Coronary artery (tissue), 2 donors: ENCODE measurements around the gene LPAR5.

Source experiments
- DNase-seq: peaks from one replicate; pipeline ENCODE4 v3.0.0-alpha.2; 2017; ENCODE audit warnings: low spot score
- H3K27ac ChIP-seq, 2 donors: fragments of 200-600 bp; sonication (generic); one replicate each; pipeline ENCODE4 v1.5.1; 2016 to 2019
- H3K4me3 ChIP-seq: fragments of 200-600 bp; sonication (generic); 2 replicates; pipeline ENCODE4 v1.5.1; 2016; ENCODE audit warnings: mild to moderate bottlenecking, moderate library complexity
- TF ChIP-seq, protein P1 (sequence below): fragments of 200-600 bp; sonication (generic); IDR thresholded peaks from one replicate; pipeline ENCODE4 v1.5.1; 2019; ENCODE audit warnings: antibody characterized with exemption

The LPAR5 gene

DNA sequence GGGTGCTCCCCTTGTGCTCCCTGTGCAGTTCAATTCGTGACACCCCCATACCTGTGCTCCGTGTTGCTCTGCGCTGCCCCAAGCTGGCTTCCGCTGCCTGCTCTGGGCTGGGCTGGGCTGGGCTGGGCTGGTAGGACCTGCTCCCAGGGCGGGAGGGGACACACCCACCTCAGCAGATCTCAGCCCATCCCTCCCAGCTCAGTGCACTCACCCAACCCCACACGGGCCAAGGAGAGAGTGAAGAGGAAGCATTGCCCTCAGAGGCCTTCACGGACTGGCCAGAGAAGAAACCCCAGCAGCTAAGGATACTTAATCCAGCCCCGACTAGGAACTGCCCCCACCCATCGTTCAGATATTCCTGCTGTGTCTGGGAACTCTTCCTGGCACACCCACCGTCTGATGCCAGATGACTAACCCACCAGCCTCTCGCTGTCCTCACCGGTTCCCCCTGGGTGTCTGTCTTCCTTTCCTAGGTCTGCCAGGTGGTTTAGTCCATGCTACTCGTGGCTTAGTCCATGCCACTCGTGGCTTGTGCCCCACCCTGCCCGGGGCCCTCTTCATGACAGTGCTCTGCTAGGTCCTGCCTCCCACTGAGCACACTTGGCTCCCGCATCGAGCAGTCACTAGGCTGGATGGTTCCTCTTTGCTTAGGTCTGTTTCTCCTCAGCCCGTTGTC is at the start of gene LPAR5:
Gene LPAR5 (minus strand): TSS at position 104 of the 676 bp plus-strand sequence. CDS start 14,711 bp downstream, outside the sequence.
- Histone ChIP-seq H3K27ac (peak within 1 kb of the TSS in 1 of 2 donors; percentile 71), H3K4me3 (peak within 1 kb of the TSS; percentile 28)
- DNase-seq, result no peak
- TF ChIP-seq, protein P1, sequence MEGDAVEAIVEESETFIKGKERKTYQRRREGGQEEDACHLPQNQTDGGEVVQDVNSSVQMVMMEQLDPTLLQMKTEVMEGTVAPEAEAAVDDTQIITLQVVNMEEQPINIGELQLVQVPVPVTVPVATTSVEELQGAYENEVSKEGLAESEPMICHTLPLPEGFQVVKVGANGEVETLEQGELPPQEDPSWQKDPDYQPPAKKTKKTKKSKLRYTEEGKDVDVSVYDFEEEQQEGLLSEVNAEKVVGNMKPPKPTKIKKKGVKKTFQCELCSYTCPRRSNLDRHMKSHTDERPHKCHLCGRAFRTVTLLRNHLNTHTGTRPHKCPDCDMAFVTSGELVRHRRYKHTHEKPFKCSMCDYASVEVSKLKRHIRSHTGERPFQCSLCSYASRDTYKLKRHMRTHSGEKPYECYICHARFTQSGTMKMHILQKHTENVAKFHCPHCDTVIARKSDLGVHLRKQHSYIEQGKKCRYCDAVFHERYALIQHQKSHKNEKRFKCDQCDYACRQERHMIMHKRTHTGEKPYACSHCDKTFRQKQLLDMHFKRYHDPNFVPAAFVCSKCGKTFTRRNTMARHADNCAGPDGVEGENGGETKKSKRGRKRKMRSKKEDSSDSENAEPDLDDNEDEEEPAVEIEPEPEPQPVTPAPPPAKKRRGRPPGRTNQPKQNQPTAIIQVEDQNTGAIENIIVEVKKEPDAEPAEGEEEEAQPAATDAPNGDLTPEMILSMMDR, result no peak

DNA sequence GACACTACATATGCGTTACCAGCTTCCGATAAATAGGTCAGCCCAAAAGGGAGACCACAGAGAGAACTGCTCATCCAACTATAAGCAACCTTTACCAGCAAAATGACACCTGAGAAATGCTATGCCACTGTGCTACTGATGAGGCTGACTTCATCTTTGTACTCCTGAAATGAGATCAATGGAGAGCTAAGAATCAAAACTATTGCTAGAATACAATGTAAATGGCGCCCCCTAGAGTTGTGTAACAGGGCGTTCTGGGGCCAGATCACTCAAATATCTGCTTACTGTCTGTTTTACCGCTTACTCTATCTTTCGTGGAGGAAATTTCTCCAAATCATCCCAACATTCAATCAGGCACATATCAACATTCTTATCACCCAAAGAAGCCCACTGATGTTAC is 48.9 kb upstream of the LPAR5 start:
- TF ChIP-seq, protein P1, result no peak
- DNase-seq, result no peak
- Histone ChIP-seq H3K4me3 (no peak overlapping the region), H3K27ac (no peak overlapping the region)

DNA sequence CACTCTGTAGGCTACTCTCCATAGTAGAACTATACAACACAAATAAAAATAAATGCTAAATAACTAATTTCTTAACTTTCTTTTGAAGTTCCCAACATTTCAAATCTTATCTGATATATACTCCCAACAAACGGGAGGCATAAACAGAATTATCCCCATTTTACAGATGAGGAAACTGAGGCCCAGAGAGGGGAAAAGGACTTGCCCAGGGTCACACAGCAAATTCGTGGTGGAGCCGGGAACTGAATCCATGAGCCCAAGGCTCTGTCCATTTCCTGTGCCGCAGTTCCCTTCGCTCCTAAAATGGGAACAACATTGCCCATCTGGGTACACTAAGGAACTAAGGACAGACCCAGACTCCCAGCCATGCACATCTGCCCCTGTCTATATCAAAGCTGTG is 41.2 kb upstream of the LPAR5 start:
- H3K4me3 ChIP-seq, result no peak overlapping the region
- DNase-seq, result no peak
- H3K27ac ChIP-seq, result no peak overlapping the region
- TF ChIP-seq, protein P1, result no peak

DNA sequence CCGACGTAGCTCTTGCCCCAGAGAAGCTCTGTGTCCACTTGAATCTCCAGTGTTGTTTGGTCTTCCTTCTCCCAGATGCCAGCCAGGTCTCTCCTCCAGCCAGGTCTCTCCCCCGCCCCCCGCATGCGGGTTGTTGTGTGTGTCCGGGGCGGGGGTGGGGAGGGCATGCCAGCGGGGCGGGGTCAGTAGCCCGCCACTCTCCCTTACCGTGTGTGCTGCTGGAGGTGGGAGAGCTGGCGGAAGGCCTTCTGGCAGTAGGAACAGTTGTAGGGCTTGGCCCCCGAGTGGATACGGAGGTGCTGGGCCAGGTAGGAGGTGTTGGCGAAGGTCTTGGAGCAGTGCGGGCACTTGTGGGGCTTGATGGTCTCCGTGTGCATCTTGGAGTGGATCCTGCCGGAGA is 36.4 kb upstream of the LPAR5 start:
- DNase-seq, result no peak
- TF ChIP-seq, protein P1, result no peak
- no peak overlapping the region for H3K27ac ChIP-seq
- H3K4me3 ChIP-seq, result no peak overlapping the region

DNA sequence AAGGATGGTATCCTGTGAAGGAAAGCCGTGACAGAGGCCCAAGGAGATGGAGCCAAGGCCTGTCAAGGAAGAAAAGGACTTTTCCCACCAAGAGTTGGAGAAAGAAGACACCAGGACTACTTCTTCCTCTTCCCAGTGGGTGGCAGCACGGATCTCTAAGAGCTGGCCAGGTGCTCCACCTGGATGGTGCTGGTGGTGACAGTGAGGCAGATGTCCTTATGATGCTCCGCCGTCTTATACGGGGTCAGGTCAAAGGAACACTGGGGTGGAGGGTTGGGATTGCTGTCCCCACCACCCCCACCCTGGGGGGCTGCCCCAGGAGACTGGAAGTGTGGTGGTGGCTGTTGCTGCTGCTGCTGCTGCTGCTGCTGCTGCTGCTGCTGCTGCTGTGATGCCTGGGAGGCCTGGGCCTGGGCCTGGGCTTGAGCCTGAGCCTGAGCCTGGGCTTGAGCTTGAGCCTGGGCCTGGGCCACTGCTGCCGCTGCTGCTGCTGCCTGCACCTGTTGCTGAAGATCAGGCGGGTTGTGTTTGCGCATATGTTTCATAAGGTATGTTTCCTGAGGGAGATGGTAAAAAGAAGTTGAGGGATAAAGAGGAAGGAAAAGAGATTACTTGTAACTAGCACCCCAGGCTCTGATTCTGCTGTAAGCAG is 31.9 kb upstream of the LPAR5 start:
- Histone ChIP-seq H3K27ac (no peak overlapping the region), H3K4me3 (no peak overlapping the region)
- TF ChIP-seq, protein P1, result no peak
- DNase-seq, result no peak

DNA sequence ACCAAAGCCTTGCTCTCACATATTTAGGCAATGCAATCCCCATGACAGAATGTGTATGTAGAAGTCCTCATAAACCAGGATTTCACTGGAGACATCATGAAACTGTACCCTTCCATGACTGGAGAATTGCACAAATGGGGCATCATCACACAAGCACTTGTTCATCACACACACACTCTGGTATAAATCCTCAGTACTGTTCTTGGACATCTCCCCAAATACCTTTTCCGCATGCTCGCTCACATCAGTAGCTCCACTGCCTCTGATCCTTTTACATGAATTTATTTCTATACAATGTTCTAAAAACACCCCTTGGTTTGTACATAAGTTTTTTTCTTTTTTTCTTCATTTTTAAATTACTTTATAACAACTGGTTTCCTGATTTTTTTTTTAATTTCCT is 30.5 kb upstream of the LPAR5 start:
- H3K4me3 ChIP-seq, result no peak overlapping the region
- TF ChIP-seq, protein P1, result no peak
- H3K27ac ChIP-seq, result no peak overlapping the region
- DNase-seq, result no peak

DNA sequence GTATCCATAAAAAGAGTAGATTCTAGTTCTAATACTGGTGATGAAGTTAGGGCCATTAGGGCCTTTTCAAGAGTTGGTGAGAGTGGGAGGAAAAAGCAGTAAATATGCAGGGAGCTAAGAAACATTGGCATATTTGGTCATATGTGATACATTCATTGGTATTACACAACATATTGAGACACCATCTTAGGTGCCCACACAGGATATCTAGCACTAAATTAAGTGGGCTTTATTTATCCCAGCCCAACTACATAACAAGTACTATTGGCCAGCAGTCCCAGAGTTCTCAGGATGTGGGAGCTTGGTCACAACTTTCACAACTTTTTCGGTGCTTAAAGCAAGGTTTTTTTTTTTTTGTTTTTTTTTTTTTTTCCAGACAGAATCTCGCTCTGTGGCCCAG is 29.1 kb upstream of the LPAR5 start:
- DNase-seq, result no peak
- H3K4me3 ChIP-seq, result no peak overlapping the region
- TF ChIP-seq, protein P1, result no peak
- H3K27ac ChIP-seq, result no peak overlapping the region
